Chondrocyte (in vitro differentiated cells): ENCODE measurements around the gene DPYSL3. TPM values are rescaled to one million over a fixed set of nuclear protein-coding genes. Genes with fewer than 3 reads are reported as not detected.
A peak's percentile ranks its signal among the peaks of the same experiment; 100 is the strongest.

ENCODE experiments used
- DNase-seq: peaks from one replicate; pipeline ENCODE4 v3.0.0; 2021; ENCODE audit warnings: mixed read lengths, low spot score
- H3K27ac Mint-ChIP-seq: one replicate; pipeline ENCODE4 v1.8.0; 2021; ENCODE audit warnings: mild to moderate bottlenecking, moderate library complexity, mixed read lengths; ENCODE audit not compliant: unreplicated experiment
- H3K27me3 Mint-ChIP-seq: 2 replicates; pipeline ENCODE4 v1.8.0; 2021; ENCODE audit warnings: low read depth, mixed read lengths
- H3K36me3 Mint-ChIP-seq: 2 replicates; pipeline ENCODE4 v1.8.0; 2021; ENCODE audit warnings: low read depth, mixed read lengths
- H3K4me1 Mint-ChIP-seq: 2 replicates; pipeline ENCODE4 v1.8.0; 2021; ENCODE audit warnings: low read depth, mild to moderate bottlenecking, mixed read lengths
- H3K4me3 Mint-ChIP-seq: one replicate; pipeline ENCODE4 v1.8.0; 2021; ENCODE audit warnings: mild to moderate bottlenecking, moderate library complexity, mixed read lengths; ENCODE audit not compliant: unreplicated experiment
- H3K9me3 Mint-ChIP-seq: 2 replicates; pipeline ENCODE4 v1.8.0; 2021; ENCODE audit warnings: low read depth, mixed read lengths
- total RNA-seq: library from RNA; stranded (reverse); gene quantifications from 3 replicates; pipeline ENCODE4 v1.2.1, GENCODE V29; 2021
- TF ChIP-seq, protein P1 (sequence below): fragments of 200-600 bp; sonication (generic); IDR thresholded peaks from 2 replicates; pipeline ENCODE4 v1.5.0; 2021; ENCODE audit warnings: antibody characterized with exemption, mild to moderate bottlenecking, moderate library complexity

Gene DPYSL3
- total RNA-seq, 1 donor from 2014 or later: 60.4 TPM

DNA sequence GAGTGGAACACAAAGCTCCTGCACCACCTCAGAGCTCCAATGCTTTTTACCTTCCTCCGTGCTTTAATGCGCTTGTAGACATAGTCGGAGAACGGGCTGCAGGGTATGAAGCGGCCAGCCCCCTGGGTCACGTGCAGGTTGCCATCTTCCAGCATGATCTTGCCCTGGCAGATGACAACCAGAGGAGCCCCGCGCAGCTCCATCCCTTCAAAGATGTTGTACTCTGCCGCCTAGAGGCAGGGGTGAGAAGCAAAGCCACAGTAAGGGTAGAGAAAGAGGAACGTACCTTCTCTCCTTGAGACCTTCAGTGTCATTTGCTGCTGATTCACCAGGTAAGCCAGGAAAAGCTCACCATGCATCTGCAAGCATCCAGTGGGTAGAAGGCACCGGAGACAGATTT, 112.3 kb downstream of the DPYSL3 start:
- no peak overlapping the region for H3K27ac Mint-ChIP-seq
- H3K9me3 Mint-ChIP-seq: no peaks in the 10 kb centered on the region
- no peaks in the 10 kb centered on the region for H3K4me1 Mint-ChIP-seq
- TF ChIP-seq, protein P1, sequence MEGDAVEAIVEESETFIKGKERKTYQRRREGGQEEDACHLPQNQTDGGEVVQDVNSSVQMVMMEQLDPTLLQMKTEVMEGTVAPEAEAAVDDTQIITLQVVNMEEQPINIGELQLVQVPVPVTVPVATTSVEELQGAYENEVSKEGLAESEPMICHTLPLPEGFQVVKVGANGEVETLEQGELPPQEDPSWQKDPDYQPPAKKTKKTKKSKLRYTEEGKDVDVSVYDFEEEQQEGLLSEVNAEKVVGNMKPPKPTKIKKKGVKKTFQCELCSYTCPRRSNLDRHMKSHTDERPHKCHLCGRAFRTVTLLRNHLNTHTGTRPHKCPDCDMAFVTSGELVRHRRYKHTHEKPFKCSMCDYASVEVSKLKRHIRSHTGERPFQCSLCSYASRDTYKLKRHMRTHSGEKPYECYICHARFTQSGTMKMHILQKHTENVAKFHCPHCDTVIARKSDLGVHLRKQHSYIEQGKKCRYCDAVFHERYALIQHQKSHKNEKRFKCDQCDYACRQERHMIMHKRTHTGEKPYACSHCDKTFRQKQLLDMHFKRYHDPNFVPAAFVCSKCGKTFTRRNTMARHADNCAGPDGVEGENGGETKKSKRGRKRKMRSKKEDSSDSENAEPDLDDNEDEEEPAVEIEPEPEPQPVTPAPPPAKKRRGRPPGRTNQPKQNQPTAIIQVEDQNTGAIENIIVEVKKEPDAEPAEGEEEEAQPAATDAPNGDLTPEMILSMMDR: no peak
- no peaks in the 10 kb centered on the region for H3K27me3 Mint-ChIP-seq
- peaks cover 38% of the 10 kb centered on the region for H3K36me3 Mint-ChIP-seq
- H3K4me3 Mint-ChIP-seq: no peak overlapping the region
- no peak for DNase-seq

DNA sequence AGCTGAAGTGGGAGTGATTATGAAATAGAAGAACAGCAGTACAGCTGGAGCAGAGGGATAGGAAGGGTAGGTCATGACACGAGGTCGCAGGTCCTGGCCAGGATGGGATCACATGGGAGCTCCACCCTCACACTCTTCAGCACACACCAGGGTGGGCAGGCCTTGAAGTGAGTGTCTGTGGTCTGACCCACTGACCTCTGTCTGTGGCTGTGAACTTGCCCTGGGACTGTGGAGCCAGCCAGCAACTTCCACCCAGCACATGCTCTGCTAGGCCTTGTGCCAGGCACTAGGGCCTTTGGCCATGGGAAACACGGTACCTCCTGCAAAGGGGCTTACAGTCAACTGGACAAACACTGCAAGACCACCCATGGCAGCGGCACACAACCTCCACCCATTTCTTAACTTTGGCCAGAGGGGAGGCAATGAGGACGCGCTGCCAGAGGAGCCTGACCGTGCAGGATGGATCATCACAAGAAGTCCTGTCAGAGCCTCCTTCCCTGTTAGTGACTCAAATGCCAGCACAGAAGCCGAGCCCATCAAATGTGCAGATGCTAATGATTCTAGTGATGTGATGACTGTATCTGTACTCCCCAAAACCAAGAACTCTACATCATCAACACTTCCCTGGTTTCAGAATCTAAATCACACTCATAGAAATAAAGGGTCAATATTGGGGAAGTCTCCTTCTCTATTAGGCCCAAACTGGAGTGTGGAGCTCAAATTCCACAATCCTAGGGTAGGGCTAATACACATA, 113.6 kb downstream of the DPYSL3 start:
- no peaks in the 10 kb centered on the region for H3K9me3 Mint-ChIP-seq
- no peak overlapping the region for H3K27ac Mint-ChIP-seq
- no peaks in the 10 kb centered on the region for H3K27me3 Mint-ChIP-seq
- no peak overlapping the region for H3K4me3 Mint-ChIP-seq
- DNase-seq: no peak
- peaks cover 2% of the 10 kb centered on the region for H3K4me1 Mint-ChIP-seq
- TF ChIP-seq, protein P1: no peak
- peaks cover 38% of the 10 kb centered on the region for H3K36me3 Mint-ChIP-seq

DNA sequence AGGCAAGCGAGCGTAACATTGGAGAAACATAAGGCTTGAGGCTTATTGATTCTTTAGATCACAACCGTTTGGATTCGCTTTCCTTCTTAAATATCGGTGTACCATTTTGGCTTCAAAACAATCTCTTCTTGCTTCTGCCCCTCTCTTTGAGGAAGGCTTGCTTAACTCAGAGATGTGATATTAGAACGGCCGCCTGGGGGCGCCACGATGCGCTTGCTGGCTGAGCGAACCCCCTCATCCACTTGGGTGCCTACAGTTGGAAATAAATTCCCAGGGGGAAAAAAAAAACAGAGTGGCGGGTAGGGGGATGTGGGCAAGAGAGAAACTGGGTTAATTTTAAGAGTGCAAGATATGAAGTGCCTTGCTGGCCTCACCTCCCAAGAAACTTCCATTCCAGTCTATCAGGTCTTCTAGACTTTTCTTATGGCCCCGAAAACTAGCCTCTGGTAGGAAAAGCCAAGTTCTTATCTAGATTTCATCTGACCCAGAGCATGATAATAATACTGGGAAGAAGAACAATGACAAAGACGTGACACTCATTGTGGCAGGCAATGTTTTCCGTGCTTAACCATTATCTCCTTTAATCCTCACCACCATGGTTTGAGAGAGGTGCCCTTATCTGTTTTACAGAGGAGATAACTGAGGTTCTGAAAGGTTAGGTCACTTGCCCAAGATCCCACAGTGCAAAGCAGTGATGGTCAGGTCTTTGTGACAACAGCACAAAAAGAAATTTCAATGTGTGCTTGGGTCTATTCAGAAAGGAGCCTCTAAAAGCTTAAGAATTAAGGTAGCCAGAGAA, 115.8 kb downstream of the DPYSL3 start:
- H3K9me3 Mint-ChIP-seq: no peaks in the 10 kb centered on the region
- no peak for DNase-seq
- peaks cover 33% of the 10 kb centered on the region for H3K36me3 Mint-ChIP-seq
- H3K27ac Mint-ChIP-seq: no peak overlapping the region
- no peaks in the 10 kb centered on the region for H3K27me3 Mint-ChIP-seq
- no peak overlapping the region for H3K4me3 Mint-ChIP-seq
- H3K4me1 Mint-ChIP-seq: peaks cover 2% of the 10 kb centered on the region
- TF ChIP-seq, protein P1: peak; percentile 42

DNA sequence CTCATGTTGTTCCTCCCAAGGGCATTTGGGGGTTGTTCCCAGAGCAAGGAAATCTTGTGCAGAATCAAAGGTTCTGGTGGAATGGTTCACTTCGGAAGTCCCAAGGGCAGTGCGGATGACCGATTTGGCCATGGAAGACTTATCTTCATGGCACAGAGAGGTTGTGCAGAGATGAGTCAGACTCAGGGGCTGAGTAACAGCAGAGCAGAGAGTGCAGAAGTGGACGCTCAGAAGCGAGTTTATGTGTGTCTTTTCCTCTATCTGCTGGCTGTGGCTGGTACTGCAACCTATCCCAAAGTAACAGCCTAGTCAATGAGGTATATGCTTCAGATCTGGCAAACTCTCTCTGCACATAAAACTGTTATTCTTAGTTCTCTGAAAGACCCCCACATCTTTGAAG, 118.1 kb downstream of the DPYSL3 start:
- H3K4me1 Mint-ChIP-seq: peaks cover 2% of the 10 kb centered on the region
- no peak overlapping the region for H3K4me3 Mint-ChIP-seq
- TF ChIP-seq, protein P1: peak; percentile 76
- peak overlapping the region; percentile 29 for H3K27ac Mint-ChIP-seq
- H3K27me3 Mint-ChIP-seq: no peaks in the 10 kb centered on the region
- no peaks in the 10 kb centered on the region for H3K9me3 Mint-ChIP-seq
- DNase-seq: no peak
- H3K36me3 Mint-ChIP-seq: peaks cover 27% of the 10 kb centered on the region

DNA sequence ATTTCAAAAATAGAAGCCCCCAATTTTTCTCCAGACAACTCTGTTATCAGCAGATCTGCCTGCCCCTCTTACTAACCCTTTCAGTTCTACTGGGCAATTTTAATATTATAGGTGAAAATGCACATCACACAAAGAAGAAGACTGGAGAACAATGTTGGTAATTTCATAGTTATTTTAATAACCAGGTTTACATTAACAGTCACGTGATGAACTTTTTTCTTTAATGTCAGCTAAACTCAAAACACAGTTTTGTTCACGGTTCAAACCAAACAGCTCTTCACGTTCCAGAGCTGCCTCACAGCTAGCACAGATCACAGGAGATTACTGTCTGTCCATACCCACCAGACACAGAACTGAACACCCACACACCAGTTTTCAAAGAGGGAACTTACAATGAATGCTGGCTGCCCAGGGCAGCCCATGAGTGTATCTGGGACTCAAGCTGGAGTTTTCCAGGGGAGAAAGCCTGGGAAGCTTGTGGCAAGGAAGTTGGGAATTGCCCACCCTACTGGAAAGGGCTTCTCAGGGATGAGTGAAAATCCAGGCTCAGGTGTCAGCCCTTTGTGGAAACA, 119.1 kb downstream of the DPYSL3 start:
- TF ChIP-seq, protein P1: no peak
- peaks cover 19% of the 10 kb centered on the region for H3K36me3 Mint-ChIP-seq

More for the DNA sequence above, 119.1 kb downstream of the DPYSL3 start:
- no peaks in the 10 kb centered on the region for H3K9me3 Mint-ChIP-seq
- H3K4me3 Mint-ChIP-seq: no peak overlapping the region
- no peak overlapping the region for H3K27ac Mint-ChIP-seq
- DNase-seq: no peak
- H3K27me3 Mint-ChIP-seq: no peaks in the 10 kb centered on the region
- peaks cover 2% of the 10 kb centered on the region for H3K4me1 Mint-ChIP-seq
